D721Med (cell line): ENCODE results near the gene PI4K2B.

Experiments
- DNase-seq: peaks from one replicate; pipeline ENCODE4 v3.0.0; 2011; ENCODE audit warnings: low spot score; ENCODE audit not compliant: insufficient read length
- FAIRE-seq: peaks from 2 replicates; lab custom pipeline; 2011; peaks lifted over from hg19 to GRCh38; lab: Jason Lieb, UNC
- CTCF ChIP-seq: IDR thresholded peaks from 2 replicates; pipeline ENCODE4 v1.5.1; 2012; ENCODE audit warnings: mild to moderate bottlenecking, control low read depth; ENCODE audit not compliant: insufficient read depth; ENCODE audit errors: missing control alignments

Gene PI4K2B

GRCh38 chr4:25299476-25300203, 65.8 kb downstream of the PI4K2B start:
- no peak for TF ChIP-seq CTCF
- FAIRE-seq: no peak
- DNase-seq: no peak

- DNase-seq (no peak), FAIRE-seq (no peak)
- no peak for TF ChIP-seq CTCF
These were observed 67.6 kb downstream of the PI4K2B start for GRCh38 chr4:25301471-25301870.

GRCh38 chr4:25302626-25303025, 68.8 kb downstream of the PI4K2B start:
- TF ChIP-seq CTCF: no peak
- DNase-seq (no peak), FAIRE-seq (no peak)

GRCh38 chr4:25303578-25303977, 69.7 kb downstream of the PI4K2B start:
- DNase-seq (no peak), FAIRE-seq (no peak)
- no peak for TF ChIP-seq CTCF

GRCh38 chr4:25306518-25307057, 72.8 kb downstream of the PI4K2B start:
- no peak for FAIRE-seq
- no peak for TF ChIP-seq CTCF
- no peak for DNase-seq

- TF ChIP-seq CTCF: no peak
- DNase-seq: no peak
- FAIRE-seq: no peak
These were observed 73.8 kb downstream of the PI4K2B start for GRCh38 chr4:25307596-25307995.

- FAIRE-seq (no peak), DNase-seq (no peak)
- no peak for TF ChIP-seq CTCF
These were observed 74.5 kb downstream of the PI4K2B start for GRCh38 chr4:25308306-25308705.
